Right lobe of liver (tissue), 6 donors: ENCODE measurements around the gene HOXD9. TPM values are rescaled to one million over a fixed set of nuclear protein-coding genes. Genes with fewer than 3 reads are reported as not detected.

Experiments
- ATAC-seq, 4 donors: fragments of 200-7000 bp; cut with Tn5 transposase; one replicate each; pipeline ENCODE4 v1.9.1; 2020; ENCODE audit warnings: mild to moderate bottlenecking in 4 of 4, moderate library complexity in 4 of 4
- DNase-seq, 3 donors: peaks; one replicate each; pipeline ENCODE4 v3.0.0-alpha.2; 2020
- H3K27ac ChIP-seq, 3 donors: fragments of 200-600 bp; one replicate each; pipeline ENCODE4 v1.8.0; 2022
- H3K27me3 ChIP-seq, 2 donors: fragments of 200-600 bp; one replicate each; pipeline ENCODE4 v1.8.0; 2022
- H3K36me3 ChIP-seq, 4 donors: fragments of 200-600 bp; sonication (generic) in 1 of 4; one replicate each; pipeline versions ENCODE4 v1.5.1 to v1.8.0; 2017 to 2022; ENCODE audit warnings: control low read depth in 1 of 4
- H3K4me1 ChIP-seq, 4 donors: fragments of 200-600 bp; sonication (generic) in 1 of 4; one replicate each; pipeline versions ENCODE4 v1.5.1 to v1.8.0; 2017 to 2022; ENCODE audit warnings: control low read depth in 1 of 4
- H3K4me3 ChIP-seq, 3 donors: fragments of 200-600 bp; one replicate each; pipeline ENCODE4 v1.8.0; 2022
- H3K9me3 ChIP-seq, 4 donors: fragments of 200-600 bp; sonication (generic) in 1 of 4; one replicate each; pipeline versions ENCODE4 v1.5.1 to v1.8.0; 2017 to 2022; ENCODE audit warnings: control low read depth in 1 of 4
- CTCF ChIP-seq, 4 donors: fragments of 200-600 bp in 3 of 4; fragments of 450-650 bp in 1 of 4; IDR thresholded peaks; one replicate each; pipeline versions ENCODE4 v1.5.1 to v1.8.0; 2016 to 2022; ENCODE audit warnings: antibody characterized with exemption in 4 of 4, mild to moderate bottlenecking in 2 of 4
- POLR2A ChIP-seq: fragments of 450-650 bp; IDR thresholded peaks from one replicate; pipeline ENCODE4 v1.6.1; 2017; ENCODE audit warnings: antibody characterized with exemption, mild to moderate bottlenecking
- WGBS: methylation state at CpG from one replicate; pipeline ENCODE4 v1.1.6; 2018; ENCODE audit warnings: low coverage, low lambda C conversion rate; ENCODE audit not compliant: insufficient coverage; ENCODE audit errors: missing lambda C conversion rate; 5-methylcytosine and 5-hydroxymethylcytosine counted together
- intact Hi-C, 2 donors: fragments of 100-400 bp; cut with DNase I; formaldehyde crosslinking; loops; one replicate each; pipeline versions ENCODE4 v1.11.2 to v1.14.1; 2022
- total RNA-seq, 6 experiments: library from RNA; depleted of rRNA in 2 of 6; stranded (reverse); fragments of >200 nt in 2 of 6; fragmentation: NEBNext Ultra II Directional in 3 of 6; extraction: Animal tissue kit (Norgen Biotek cat#: 25700) in 3 of 6; gene quantifications; one replicate each; pipeline versions ENCODE4 v1.1.0 to v1.2.4, GENCODE V29; 2016 to 2023
- donor health status: DM: no; HTN: yes; CAD: no.
- donor health status: DM: no; HTN: no; CAD: no.
- donor health status: DM: no; HTN: no; CAD: no.
- donor health status: DM: no; HTN: yes; CAD: no.
- donor health status: DM: no; HTN: yes; CAD: no.

Gene HOXD9
- total RNA-seq, 6 experiments from 2014 or later, result 0.25 TPM; not detected in 5

- Histone ChIP-seq H3K9me3 (no peaks in the 10 kb centered on the region), H3K27me3 (peaks cover 10 to 67% of the 10 kb centered on the region in 2 donors), H3K36me3 (no peaks in the 10 kb centered on the region), H3K4me1 (peaks cover 0 to 13% (median 0%) of the 10 kb centered on the region in 4 donors), H3K27ac (no peak overlapping the region), H3K4me3 (no peak overlapping the region)
- no peak for TF ChIP-seq POLR2A
- WGBS, result 2% methylated on average over 20 of the region's 29 CpGs
- no peak for ATAC-seq
- DNase-seq, result no peak
- intact Hi-C loops, result no loop called here
These were observed 40.6 kb downstream of the HOXD9 start for GRCh38 chr2:176162911-176163671.

- Histone ChIP-seq H3K4me1 (peaks cover 0 to 13% (median 0%) of the 10 kb centered on the region in 4 donors), H3K4me3 (no peak overlapping the region)
- intact Hi-C loops, result no loop called here
These were observed 41.1 kb downstream of the HOXD9 start for GRCh38 chr2:176163672-176164056.

GRCh38 chr2:176164201-176164600 is 41.7 kb downstream of the HOXD9 start:
- Histone ChIP-seq H3K4me1 (peaks cover 0 to 13% (median 0%) of the 10 kb centered on the region in 4 donors), H3K4me3 (no peak overlapping the region), H3K27ac (no peak overlapping the region), H3K36me3 (no peaks in the 10 kb centered on the region), H3K9me3 (no peaks in the 10 kb centered on the region), H3K27me3 (peaks cover 10 to 70% of the 10 kb centered on the region in 2 donors)
- TF ChIP-seq POLR2A, result no peak
- TF ChIP-seq CTCF (IDR thresholded peaks at IDR 0.05), result no peak
- WGBS, result 12% methylated on average over 12 of the region's 13 CpGs
- no peak for ATAC-seq
- intact Hi-C loops, result no loop called here
- no peak for DNase-seq

More at GRCh38 chr2:176163672-176164056, 41.1 kb downstream of the HOXD9 start:
- H3K36me3 ChIP-seq, result no peaks in the 10 kb centered on the region
- DNase-seq (no peak), ATAC-seq (no peak)
- H3K27me3 ChIP-seq, result peaks cover 10 to 71% of the 10 kb centered on the region in 2 donors
- H3K9me3 ChIP-seq, result no peaks in the 10 kb centered on the region
- TF ChIP-seq CTCF (IDR thresholded peaks at IDR 0.05) (no peak), POLR2A (no peak)
- WGBS, result 3% methylated on average over 11 of the region's 12 CpGs
- no peak overlapping the region for H3K27ac ChIP-seq

GRCh38 chr2:176164611-176165369 is 42.3 kb downstream of the HOXD9 start:
- Histone ChIP-seq H3K4me1 (peaks cover 0 to 8% (median 0%) of the 10 kb centered on the region in 4 donors), H3K4me3 (no peak overlapping the region), H3K36me3 (no peaks in the 10 kb centered on the region), H3K27ac (no peak overlapping the region), H3K27me3 (peaks cover 10 to 64% of the 10 kb centered on the region in 2 donors), H3K9me3 (no peaks in the 10 kb centered on the region)
- 5% methylated on average over 21 of the region's 52 CpGs for WGBS
- ATAC-seq (no peak), DNase-seq (no peak)
- intact Hi-C loops, result no loop called here
- no peak for TF ChIP-seq POLR2A
- no peak for TF ChIP-seq CTCF (IDR thresholded peaks at IDR 0.05)
